Neural progenitor cell (in vitro differentiated cells): Measurements from ENCODE around the gene SUPT3H. TPM values are rescaled to one million over a fixed set of nuclear protein-coding genes. Genes with fewer than 3 reads are reported as not detected.
A peak's percentile ranks its signal among the peaks of the same experiment; 100 is the strongest.

Source experiments
- DNase-seq: peaks from one replicate; pipeline ENCODE4 v3.0.0-alpha.2; 2016; ENCODE audit warnings: low spot score
- H2AFZ ChIP-seq: fragments of 200-600 bp; sonication (generic); replicated peaks from 2 replicates; pipeline ENCODE4 v1.6.1; 2016; ENCODE audit warnings: antibody characterized with exemption
- H3F3A ChIP-seq: fragments of 200-600 bp; sonication (generic); 2 replicates; pipeline ENCODE4 v1.6.1; 2016; ENCODE audit warnings: antibody characterized with exemption, low read depth
- H3K27ac ChIP-seq: fragments of 200-600 bp; sonication (generic); 2 replicates; pipeline ENCODE4 v1.5.1; 2016; ENCODE audit warnings: mild to moderate bottlenecking
- H3K27me3 ChIP-seq: fragments of 200-600 bp; sonication (generic); 2 replicates; pipeline ENCODE4 v1.6.1; 2016; ENCODE audit warnings: mild to moderate bottlenecking, moderate library complexity
- H3K36me3 ChIP-seq: fragments of 200-600 bp; sonication (generic); 2 replicates; pipeline ENCODE4 v1.5.1; 2016
- H3K4me1 ChIP-seq: fragments of 200-600 bp; sonication (generic); 2 replicates; pipeline ENCODE4 v1.6.1; 2016; ENCODE audit warnings: mixed run types
- H3K4me2 ChIP-seq: fragments of 200-600 bp; sonication (generic); 2 replicates; pipeline ENCODE4 v1.6.1; 2016
- H3K4me3 ChIP-seq: fragments of 200-600 bp; sonication (generic); 2 replicates; pipeline ENCODE4 v1.5.1; 2016
- H3K79me2 ChIP-seq: fragments of 200-600 bp; sonication (generic); 2 replicates; pipeline ENCODE4 v1.6.1; 2016; ENCODE audit warnings: low read depth
- H3K9ac ChIP-seq: fragments of 200-600 bp; sonication (generic); 2 replicates; pipeline ENCODE4 v1.6.1; 2016
- H3K9me3 ChIP-seq: fragments of 200-600 bp; sonication (generic); 2 replicates; pipeline ENCODE4 v1.5.1; 2016; ENCODE audit warnings: low read depth
- H4K20me1 ChIP-seq: fragments of 200-600 bp; sonication (generic); 2 replicates; pipeline ENCODE4 v1.6.1; 2016; ENCODE audit warnings: low read depth
- H3K27ac Mint-ChIP-seq: 3 replicates; pipeline ENCODE4 v1.8.0; 2021; ENCODE audit warnings: mixed read lengths
- H3K27me3 Mint-ChIP-seq: 2 replicates; pipeline ENCODE4 v1.8.0; 2022; ENCODE audit warnings: low read depth, mild to moderate bottlenecking, inconsistent platforms, moderate library complexity, mixed read lengths; ENCODE audit not compliant: insufficient read depth
- H3K36me3 Mint-ChIP-seq: 3 replicates; pipeline ENCODE4 v1.8.0; 2021; ENCODE audit warnings: mixed read lengths
- H3K4me1 Mint-ChIP-seq: 3 replicates; pipeline ENCODE4 v1.8.0; 2021; ENCODE audit warnings: mixed read lengths
- H3K4me3 Mint-ChIP-seq: 3 replicates; pipeline ENCODE4 v1.8.0; 2021; ENCODE audit warnings: mild to moderate bottlenecking, moderate library complexity, mixed read lengths
- H3K9me3 Mint-ChIP-seq: 3 replicates; pipeline ENCODE4 v1.8.0; 2020; ENCODE audit warnings: mixed read lengths
- CTCF ChIP-seq: fragments of 200-600 bp; sonication (generic); IDR thresholded peaks from 2 replicates; pipeline ENCODE4 v1.5.1; 2017; ENCODE audit warnings: antibody characterized with exemption, mild to moderate bottlenecking
- EZH2 ChIP-seq: fragments of 200-600 bp; sonication (generic); IDR thresholded peaks from 2 replicates; pipeline ENCODE4 v1.6.1; 2017; ENCODE audit warnings: antibody characterized with exemption, mild to moderate bottlenecking, moderate library complexity
- EZH2phosphoT487 ChIP-seq: fragments of 200-600 bp; sonication (generic); IDR thresholded peaks from 2 replicates; pipeline ENCODE4 v1.6.1; 2017; ENCODE audit warnings: antibody characterized with exemption
- total RNA-seq: library from RNA; depleted of rRNA; stranded (reverse); fragments of >200 nt; gene quantifications from 2 replicates; pipeline ENCODE4 v1.2.3, GENCODE V29; 2015; ENCODE audit warnings: low replicate concordance

SUPT3H gene
- total RNA-seq, 1 donor from 2014 or later: 16.3 TPM

DNA sequence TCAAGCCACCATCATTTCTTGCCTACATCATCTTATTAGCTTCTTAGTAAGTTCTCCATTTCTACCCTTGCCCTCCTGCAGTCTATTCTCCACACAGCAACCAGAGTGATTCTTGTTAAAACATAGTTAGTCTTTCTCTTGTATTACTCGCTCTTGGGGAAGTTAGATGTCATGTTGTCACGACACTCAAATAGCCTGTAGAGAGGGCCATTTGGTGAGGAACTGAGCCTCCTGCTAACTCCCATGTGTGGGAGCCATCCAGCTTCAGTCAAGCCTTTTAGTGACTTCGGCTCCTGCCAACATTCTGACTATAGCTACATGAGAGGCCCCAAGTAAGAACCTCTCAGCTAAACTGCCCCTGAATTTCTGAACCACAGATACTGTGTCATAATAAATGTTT, 594.8 kb downstream of the SUPT3H start:
- H2AFZ ChIP-seq: no peak overlapping the region
- no peaks in the 10 kb centered on the region for H3K27me3 ChIP-seq
- H3K79me2 ChIP-seq: no peaks in the 10 kb centered on the region
- Mint-ChIP-seq H3K27ac (no peak overlapping the region), H3K36me3 (peaks cover 2% of the 10 kb centered on the region), H3K4me3 (no peak overlapping the region), H3K9me3 (peaks cover 13% of the 10 kb centered on the region), H3K4me1 (peaks cover 2% of the 10 kb centered on the region), H3K27me3 (peaks cover 2% of the 10 kb centered on the region)
- no peaks in the 10 kb centered on the region for H3F3A ChIP-seq
- TF ChIP-seq EZH2 (no peak), CTCF (no peak), EZH2phosphoT487 (no peak)
- H3K9ac ChIP-seq: no peak overlapping the region
- no peak overlapping the region for H3K27ac ChIP-seq
- peaks cover 12% of the 10 kb centered on the region for H3K4me1 ChIP-seq
- H3K4me3 ChIP-seq: no peak overlapping the region
- H3K9me3 ChIP-seq: no peaks in the 10 kb centered on the region
- DNase-seq: no peak
- no peaks in the 10 kb centered on the region for H3K36me3 ChIP-seq
- H4K20me1 ChIP-seq: no peaks in the 10 kb centered on the region
- no peak overlapping the region for H3K4me2 ChIP-seq

DNA sequence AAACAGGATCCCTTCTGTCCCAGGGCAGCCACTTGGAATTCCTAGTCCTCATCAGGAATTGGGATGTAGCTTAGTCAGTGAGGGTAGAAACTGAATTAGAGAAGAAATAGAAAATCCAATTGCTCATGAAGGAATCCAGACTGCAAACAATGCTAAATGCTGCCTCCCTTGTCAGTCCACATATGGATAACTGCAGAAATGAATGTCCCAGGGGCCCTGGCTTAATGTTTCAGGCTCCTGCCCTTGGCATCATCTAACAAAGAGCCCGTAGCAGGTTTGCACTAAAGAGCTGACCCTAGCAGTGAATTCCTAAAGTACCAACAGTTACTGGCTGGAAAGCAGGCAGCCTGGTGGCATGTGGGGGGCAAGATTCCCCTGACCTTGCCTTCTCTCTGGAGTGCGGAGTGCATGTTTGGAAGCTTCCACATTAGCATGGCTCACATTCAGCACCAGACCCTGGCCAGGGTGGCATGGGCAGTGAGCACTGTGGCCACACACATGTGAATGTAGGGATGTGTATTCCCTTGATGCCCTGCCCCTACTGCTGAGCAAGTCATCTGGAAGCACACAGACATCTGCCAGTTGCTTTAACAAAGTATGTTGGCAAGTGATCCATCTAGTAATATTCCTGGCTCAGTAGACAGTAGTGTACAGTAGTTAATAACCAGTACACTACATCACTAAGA, 595.7 kb downstream of the SUPT3H start:
- no peak overlapping the region for H3K4me3 ChIP-seq
- no peaks in the 10 kb centered on the region for H3F3A ChIP-seq
- no peak overlapping the region for H3K27ac ChIP-seq
- no peaks in the 10 kb centered on the region for H3K9me3 ChIP-seq
- no peak overlapping the region for H2AFZ ChIP-seq
- Mint-ChIP-seq H3K4me1 (peaks cover 2% of the 10 kb centered on the region), H3K27ac (no peak overlapping the region), H3K27me3 (peaks cover 2% of the 10 kb centered on the region), H3K4me3 (no peak overlapping the region), H3K9me3 (peaks cover 13% of the 10 kb centered on the region), H3K36me3 (peaks cover 2% of the 10 kb centered on the region)
- no peak overlapping the region for H3K9ac ChIP-seq
- H3K4me1 ChIP-seq: peaks cover 12% of the 10 kb centered on the region
- DNase-seq: peak; percentile 24
- H4K20me1 ChIP-seq: no peaks in the 10 kb centered on the region
- no peaks in the 10 kb centered on the region for H3K36me3 ChIP-seq
- no peaks in the 10 kb centered on the region for H3K27me3 ChIP-seq
- H3K79me2 ChIP-seq: no peaks in the 10 kb centered on the region
- H3K4me2 ChIP-seq: no peak overlapping the region
- TF ChIP-seq EZH2phosphoT487: no peak
- TF ChIP-seq CTCF: no peak
- no peak for TF ChIP-seq EZH2

DNA sequence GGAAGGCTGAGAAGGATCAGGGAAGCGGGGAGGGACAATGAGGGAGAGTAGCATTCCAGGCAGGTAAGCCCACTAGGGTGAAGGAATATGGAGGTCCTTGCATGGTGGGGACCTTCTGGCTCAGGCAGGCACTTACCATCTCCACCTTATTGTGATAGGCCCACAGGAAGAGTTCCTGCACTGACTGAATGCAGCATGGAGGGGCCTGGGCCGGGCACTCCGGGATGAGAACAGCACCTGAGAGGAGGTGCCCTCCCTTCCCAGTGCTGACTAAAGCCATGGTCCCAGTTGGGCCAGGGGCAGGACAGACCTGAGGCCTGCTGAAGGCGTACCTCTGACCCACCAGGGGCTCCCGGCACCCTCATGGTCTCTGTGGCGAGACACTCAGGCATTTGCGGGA, 597.6 kb downstream of the SUPT3H start:
- Histone ChIP-seq H2AFZ (no peak overlapping the region), H3K9ac (no peak overlapping the region), H3K4me1 (peaks cover 12% of the 10 kb centered on the region), H4K20me1 (no peaks in the 10 kb centered on the region), H3K9me3 (no peaks in the 10 kb centered on the region), H3K27me3 (no peaks in the 10 kb centered on the region), H3K36me3 (no peaks in the 10 kb centered on the region), H3K4me3 (no peak overlapping the region), H3K4me2 (no peak overlapping the region), H3K79me2 (no peaks in the 10 kb centered on the region), H3K27ac (no peak overlapping the region), H3F3A (no peaks in the 10 kb centered on the region)
- peaks cover 2% of the 10 kb centered on the region for H3K27me3 Mint-ChIP-seq
- DNase-seq: no peak
- peaks cover 2% of the 10 kb centered on the region for H3K36me3 Mint-ChIP-seq
- H3K27ac Mint-ChIP-seq: peak overlapping the region; percentile 6
- H3K4me1 Mint-ChIP-seq: peaks cover 2% of the 10 kb centered on the region
- TF ChIP-seq CTCF (no peak), EZH2 (no peak), EZH2phosphoT487 (no peak)
- H3K9me3 Mint-ChIP-seq: peaks cover 12% of the 10 kb centered on the region
- no peak overlapping the region for H3K4me3 Mint-ChIP-seq
